Keratinocyte (primary cell): ENCODE results near the gene KCNC4. TPM values are rescaled to one million over a fixed set of nuclear protein-coding genes. Genes with fewer than 3 reads are reported as not detected.

ENCODE experiments used
- DNase-seq: peaks from one replicate; pipeline ENCODE4 v3.0.0-alpha.2; 2011; ENCODE audit warnings: low read depth, missing footprints, low spot score
- FAIRE-seq: peaks from 2 replicates; lab custom pipeline; 2011; peaks lifted over from hg19 to GRCh38; lab: Jason Lieb, UNC
- H2AFZ ChIP-seq: 2 replicates; pipeline ENCODE4 v1.6.0; 2012; ENCODE audit warnings: low read length, control low read depth, inconsistent platforms; ENCODE audit not compliant: control insufficient read depth
- H3K27ac ChIP-seq: 2 replicates; pipeline ENCODE4 v1.5.1; 2011; ENCODE audit warnings: low read length; ENCODE audit not compliant: control insufficient read depth, insufficient read depth
- H3K27me3 ChIP-seq: 3 replicates; pipeline ENCODE4 v1.6.0; 2011; ENCODE audit warnings: low read length; ENCODE audit not compliant: control insufficient read depth, insufficient read depth; ENCODE audit errors: extremely low read depth
- H3K36me3 ChIP-seq, 2 experiments: 2 replicates in 1 of 2; 3 replicates in 1 of 2; pipeline ENCODE4 v1.5.1; 2011; ENCODE audit warnings: low read length in 2 of 2, mild to moderate bottlenecking in 1 of 2; ENCODE audit not compliant: control insufficient read depth in 2 of 2, insufficient read depth in 2 of 2; ENCODE audit errors: extremely low read depth in 1 of 2
- H3K4me1 ChIP-seq: 3 replicates; pipeline ENCODE4 v1.5.1; 2011; ENCODE audit warnings: low read length; ENCODE audit not compliant: control insufficient read depth, insufficient read depth; ENCODE audit errors: extremely low read depth
- H3K4me2 ChIP-seq: 3 replicates; pipeline ENCODE4 v1.6.0; 2011; ENCODE audit warnings: low read depth, low read length; ENCODE audit not compliant: control insufficient read depth, insufficient read depth; ENCODE audit errors: extremely low read depth
- H3K4me3 ChIP-seq, 3 experiments: fragments of 200-600 bp in 1 of 3; sonication (generic) in 1 of 3; 2 replicates in 2 of 3; 3 replicates in 1 of 3; pipeline ENCODE4 v1.5.1; 2011 to 2016; ENCODE audit warnings: low read length in 3 of 3, mild to moderate bottlenecking in 3 of 3, control low read depth in 2 of 3, inconsistent platforms in 1 of 3, low read depth in 1 of 3, mixed read lengths in 1 of 3, mixed run types in 1 of 3, moderate library complexity in 1 of 3; ENCODE audit not compliant: control insufficient read depth in 2 of 3, insufficient read depth in 2 of 3; ENCODE audit errors: extremely low read depth in 1 of 3
- H3K79me2 ChIP-seq: 2 replicates; pipeline ENCODE4 v1.6.0; 2012; ENCODE audit warnings: low read length; ENCODE audit not compliant: control insufficient read depth, insufficient read depth
- H3K9ac ChIP-seq: 3 replicates; pipeline ENCODE4 v1.6.0; 2011; ENCODE audit warnings: low read length; ENCODE audit not compliant: control insufficient read depth, insufficient read depth; ENCODE audit errors: extremely low read depth
- H3K9me1 ChIP-seq: 3 replicates; pipeline ENCODE4 v1.6.0; 2011; ENCODE audit warnings: low read length; ENCODE audit not compliant: control insufficient read depth, insufficient read depth; ENCODE audit errors: extremely low read depth
- H3K9me3 ChIP-seq: 2 replicates; pipeline ENCODE4 v1.5.1; 2012; ENCODE audit warnings: low read depth, low read length; ENCODE audit not compliant: control insufficient read depth
- H4K20me1 ChIP-seq: 3 replicates; pipeline ENCODE4 v1.6.0; 2011; ENCODE audit warnings: low read length; ENCODE audit not compliant: control insufficient read depth, insufficient read depth; ENCODE audit errors: extremely low read depth
- CTCF ChIP-seq, 3 experiments: IDR thresholded peaks in 1 of 3; conservative IDR thresholded peaks in 1 of 3; optimal IDR thresholded peaks in 1 of 3; 2 replicates in 2 of 3; 3 replicates in 1 of 3; pipeline versions ENCODE3 to v1.5.1; 2011; ENCODE audit warnings: low read length in 3 of 3, mild to moderate bottlenecking in 3 of 3, moderate library complexity in 2 of 3, control low read depth in 1 of 3, inconsistent platforms in 1 of 3; ENCODE audit not compliant: insufficient read depth in 2 of 3; ENCODE audit errors: extremely low read depth in 1 of 3
- EZH2 ChIP-seq: IDR thresholded peaks from one replicate; pipeline ENCODE4 v1.6.1; 2012; ENCODE audit warnings: inconsistent platforms, mild to moderate bottlenecking, low read length, moderate library complexity
- dilution Hi-C: fragments of 300-500 bp; cut with MboI; formaldehyde crosslinking; loops from one replicate; pipeline ENCODE4 v1.7.0; 2020; ENCODE audit warnings: low sequenced_read_pairs; ENCODE audit not compliant: extremely low pct_ligation_motif_present
- polyA plus RNA-seq, 5 experiments: library from polyadenylated mRNA; depleted of rRNA in 3 of 5; stranded (reverse) in 3 of 5; stranded (forward) in 1 of 5; unstranded in 1 of 5; fragments of >200 nt; gene quantifications; 1 replicate in 1 of 5; 2 replicates in 3 of 5; 3 replicates in 1 of 5; pipeline versions ENCODE4 v1.2.1 to v1.2.3, GENCODE V29; 2011 to 2012; ENCODE audit warnings: missing spikeins in 2 of 5, low read depth in 1 of 5, low replicate concordance in 1 of 5

Gene KCNC4
- polyA plus RNA-seq, 1 donor (not counting 4 experiments of a cell fraction or from before 2014, with no cell fraction given): 1.3 TPM

- H4K20me1 ChIP-seq: no peaks in the 10 kb centered on the region
- no peak for FAIRE-seq
- H3K4me2 ChIP-seq: no peak overlapping the region
- H3K36me3 ChIP-seq: no peaks in the 10 kb centered on the region
- no peaks in the 10 kb centered on the region for H3K79me2 ChIP-seq
- no peak overlapping the region for H3K9ac ChIP-seq
- no peaks in the 10 kb centered on the region for H3K9me3 ChIP-seq
- dilution Hi-C loops: no loop called here
- no peaks in the 10 kb centered on the region for H3K9me1 ChIP-seq
- H3K4me3 ChIP-seq: no peak overlapping the region
- no peak for DNase-seq
- H3K27me3 ChIP-seq: no peaks in the 10 kb centered on the region
- H2AFZ ChIP-seq: no peak overlapping the region
- H3K27ac ChIP-seq: no peak overlapping the region
- no peaks in the 10 kb centered on the region for H3K4me1 ChIP-seq
- no peak for TF ChIP-seq EZH2
- no peak for TF ChIP-seq CTCF (optimal IDR thresholded peaks at IDR 0.05 in 1 of 3, IDR thresholded peaks at IDR 0.05 in 1 of 3, conservative IDR thresholded peaks at IDR 0.05 in 1 of 3; ENCODE audit: extremely low read depth in 1 of 3, insufficient read depth in 2 of 3, low read length in 3 of 3)
These were observed 11.4 kb upstream of the KCNC4 start for GRCh38 chr1:110198746-110199145.

GRCh38 chr1:110200190-110200589, 9.9 kb upstream of the KCNC4 start:
- H3K79me2 ChIP-seq: no peaks in the 10 kb centered on the region
- H3K36me3 ChIP-seq: no peaks in the 10 kb centered on the region
- H3K4me2 ChIP-seq: no peak overlapping the region
- H3K27ac ChIP-seq: no peak overlapping the region
- no peak for FAIRE-seq
- DNase-seq: no peak
- dilution Hi-C loops: no loop called here
- H3K4me1 ChIP-seq: no peaks in the 10 kb centered on the region
- no peaks in the 10 kb centered on the region for H4K20me1 ChIP-seq
- H3K27me3 ChIP-seq: no peaks in the 10 kb centered on the region
- H2AFZ ChIP-seq: no peak overlapping the region
- H3K4me3 ChIP-seq: no peak overlapping the region
- no peaks in the 10 kb centered on the region for H3K9me3 ChIP-seq
- TF ChIP-seq EZH2: no peak
- TF ChIP-seq CTCF (optimal IDR thresholded peaks at IDR 0.05 in 1 of 3, IDR thresholded peaks at IDR 0.05 in 1 of 3, conservative IDR thresholded peaks at IDR 0.05 in 1 of 3; ENCODE audit: extremely low read depth in 1 of 3, insufficient read depth in 2 of 3, low read length in 3 of 3): no peak
- no peaks in the 10 kb centered on the region for H3K9me1 ChIP-seq
- no peak overlapping the region for H3K9ac ChIP-seq
